HuH-7.5 (cell line): ENCODE data around the gene YJEFN3.

Experiments
- DNase-seq: peaks from one replicate; pipeline ENCODE4 v3.0.0; 2011; ENCODE audit warnings: low spot score

The YJEFN3 gene

GRCh38 chr19:19498255-19498991, 30.3 kb upstream of the YJEFN3 start:
- DNase-seq, result no peak

GRCh38 chr19:19499272-19499995, 29.3 kb upstream of the YJEFN3 start:
- no peak for DNase-seq

GRCh38 chr19:19500975-19501644, 27.6 kb upstream of the YJEFN3 start:
- no peak for DNase-seq

GRCh38 chr19:19501798-19502197, 26.9 kb upstream of the YJEFN3 start:
- DNase-seq, result no peak

- no peak for DNase-seq
Observed at GRCh38 chr19:19502281-19502680, 26.4 kb upstream of the YJEFN3 start.

- DNase-seq, result no peak
Observed at GRCh38 chr19:19502808-19503602, 25.7 kb upstream of the YJEFN3 start.

GRCh38 chr19:19504754-19505668, 23.7 kb upstream of the YJEFN3 start:
- no peak for DNase-seq

GRCh38 chr19:19505669-19506326, 22.9 kb upstream of the YJEFN3 start:
- DNase-seq, result no peak

GRCh38 chr19:19506592-19506991, 22.1 kb upstream of the YJEFN3 start:
- no peak for DNase-seq

GRCh38 chr19:19507354-19507753, 21.4 kb upstream of the YJEFN3 start:
- DNase-seq, result no peak

- no peak for DNase-seq
Observed at GRCh38 chr19:19508217-19508616, 20.5 kb upstream of the YJEFN3 start.

GRCh38 chr19:19510432-19510831, 18.3 kb upstream of the YJEFN3 start:
- DNase-seq, result no peak

GRCh38 chr19:19513682-19514081, 15.0 kb upstream of the YJEFN3 start:
- no peak for DNase-seq

GRCh38 chr19:19514215-19514657, 14.5 kb upstream of the YJEFN3 start:
- DNase-seq, result no peak

GRCh38 chr19:19514881-19515641, 13.7 kb upstream of the YJEFN3 start, which contains the start of gene TSSK6:
TSS of gene TSSK6 (minus strand) at chr19:19515548. CDS start at chr19:19515427, 121 bp downstream.
- DNase-seq, result no peak

- DNase-seq, result peak; percentile 99
Observed at GRCh38 chr19:19515642-19516519, 12.8 kb upstream of the YJEFN3 start, which contains the start of gene NDUFA13. TSS of gene NDUFA13 (plus strand) at chr19:19516225. CDS start at chr19:19516239, 14 bp downstream.

GRCh38 chr19:19517235-19517619, 11.5 kb upstream of the YJEFN3 start:
- DNase-seq, result no peak

- DNase-seq, result no peak
Observed at GRCh38 chr19:19520989-19521388, 7.7 kb upstream of the YJEFN3 start.
